Measurements from ENCODE around the gene NPPB.
"Not testable (repeated sequence)": the region's sequence is repeated elsewhere in the genome, so short reads cannot be mapped to it uniquely, and the experiment has no call there.

NPPB gene

DNA sequence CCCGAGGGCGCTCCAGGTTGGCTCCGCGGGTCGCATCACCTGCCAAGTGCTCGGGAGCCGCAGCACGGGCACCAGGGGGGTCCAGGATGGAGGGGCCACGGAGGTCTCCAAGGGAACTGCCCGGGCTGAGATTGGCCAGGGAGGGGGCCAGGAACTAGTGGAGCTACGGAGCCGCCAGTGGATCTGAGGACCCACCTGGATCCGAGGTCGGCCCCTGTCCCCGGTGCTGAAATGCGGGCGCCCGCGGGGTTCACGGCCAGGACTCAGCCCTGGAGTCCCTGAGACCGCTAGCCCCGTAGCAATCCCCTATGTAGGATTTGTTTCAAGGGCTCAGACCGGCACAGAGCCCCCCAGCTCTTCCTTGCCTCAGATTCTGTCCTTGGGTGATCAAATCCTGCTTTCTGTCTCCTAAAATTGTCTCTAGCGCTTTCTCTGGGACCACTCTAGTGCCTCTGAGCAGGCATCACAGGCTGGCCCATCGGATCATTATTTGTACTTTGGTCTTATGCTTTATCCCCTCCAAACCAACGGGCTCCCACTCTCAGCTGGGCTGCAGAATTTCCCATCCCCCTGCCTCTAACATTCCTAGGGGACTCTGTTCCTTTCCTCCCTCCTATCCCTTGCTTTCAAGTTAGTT, 40.2 kb upstream of the NPPB start:
- H3K4me3 ChIP-seq (replicated peaks in 1 of 2; ENCODE audit: low read depth in 2 of 2, low read length in 2 of 2), result no peak overlapping the region
- TF ChIP-seq, protein P1, sequence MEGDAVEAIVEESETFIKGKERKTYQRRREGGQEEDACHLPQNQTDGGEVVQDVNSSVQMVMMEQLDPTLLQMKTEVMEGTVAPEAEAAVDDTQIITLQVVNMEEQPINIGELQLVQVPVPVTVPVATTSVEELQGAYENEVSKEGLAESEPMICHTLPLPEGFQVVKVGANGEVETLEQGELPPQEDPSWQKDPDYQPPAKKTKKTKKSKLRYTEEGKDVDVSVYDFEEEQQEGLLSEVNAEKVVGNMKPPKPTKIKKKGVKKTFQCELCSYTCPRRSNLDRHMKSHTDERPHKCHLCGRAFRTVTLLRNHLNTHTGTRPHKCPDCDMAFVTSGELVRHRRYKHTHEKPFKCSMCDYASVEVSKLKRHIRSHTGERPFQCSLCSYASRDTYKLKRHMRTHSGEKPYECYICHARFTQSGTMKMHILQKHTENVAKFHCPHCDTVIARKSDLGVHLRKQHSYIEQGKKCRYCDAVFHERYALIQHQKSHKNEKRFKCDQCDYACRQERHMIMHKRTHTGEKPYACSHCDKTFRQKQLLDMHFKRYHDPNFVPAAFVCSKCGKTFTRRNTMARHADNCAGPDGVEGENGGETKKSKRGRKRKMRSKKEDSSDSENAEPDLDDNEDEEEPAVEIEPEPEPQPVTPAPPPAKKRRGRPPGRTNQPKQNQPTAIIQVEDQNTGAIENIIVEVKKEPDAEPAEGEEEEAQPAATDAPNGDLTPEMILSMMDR (IDR thresholded peaks at IDR 0.05; ENCODE audit: low read depth, low read length), result no peak
- DNase-seq (ENCODE audit: low read depth in 2 of 2), result no peak

- TF ChIP-seq, protein P1 (IDR thresholded peaks at IDR 0.05; ENCODE audit: low read depth, low read length), result no peak
- DNase-seq (ENCODE audit: low read depth in 2 of 2), result no peak
- no peak overlapping the region for H3K4me3 ChIP-seq (replicated peaks in 1 of 2; ENCODE audit: low read depth in 2 of 2, low read length in 2 of 2)
These were observed 39.5 kb upstream of the NPPB start for GRCh38 chr1:11898086-11898785.

DNA sequence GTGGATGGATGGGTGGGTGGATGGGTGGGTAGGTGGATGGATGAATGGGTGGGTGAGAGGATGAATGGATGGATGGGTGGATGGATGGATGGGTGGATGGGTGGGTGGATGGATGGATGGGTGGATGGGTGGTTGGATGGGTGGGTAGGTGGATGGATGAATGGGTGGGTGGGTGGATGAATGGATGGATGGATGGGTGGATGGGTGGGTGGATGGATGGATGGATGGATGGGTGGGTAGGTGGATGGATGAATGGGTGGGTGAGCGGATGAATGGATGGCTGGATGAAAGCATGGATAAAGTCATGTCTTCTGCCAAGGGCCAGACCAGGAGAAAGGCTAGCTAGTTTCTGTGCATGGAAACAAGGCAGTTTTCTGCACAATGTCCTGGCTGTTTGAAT, 35.8 kb upstream of the NPPB start:
- not testable (repeated sequence) for DNase-seq (ENCODE audit: low read depth in 2 of 2); H3K4me3 ChIP-seq (replicated peaks in 1 of 2; ENCODE audit: low read depth in 2 of 2, low read length in 2 of 2)

GRCh38 chr1:11893907-11894251, 35.1 kb upstream of the NPPB start:
- TF ChIP-seq, protein P1 (IDR thresholded peaks at IDR 0.05; ENCODE audit: low read depth, low read length), result peak; percentile 97
- H3K4me3 ChIP-seq (replicated peaks in 1 of 2; ENCODE audit: low read depth in 2 of 2, low read length in 2 of 2), result no peak overlapping the region
- DNase-seq (ENCODE audit: low read depth in 2 of 2), result peak; percentile 52 to 55

DNA sequence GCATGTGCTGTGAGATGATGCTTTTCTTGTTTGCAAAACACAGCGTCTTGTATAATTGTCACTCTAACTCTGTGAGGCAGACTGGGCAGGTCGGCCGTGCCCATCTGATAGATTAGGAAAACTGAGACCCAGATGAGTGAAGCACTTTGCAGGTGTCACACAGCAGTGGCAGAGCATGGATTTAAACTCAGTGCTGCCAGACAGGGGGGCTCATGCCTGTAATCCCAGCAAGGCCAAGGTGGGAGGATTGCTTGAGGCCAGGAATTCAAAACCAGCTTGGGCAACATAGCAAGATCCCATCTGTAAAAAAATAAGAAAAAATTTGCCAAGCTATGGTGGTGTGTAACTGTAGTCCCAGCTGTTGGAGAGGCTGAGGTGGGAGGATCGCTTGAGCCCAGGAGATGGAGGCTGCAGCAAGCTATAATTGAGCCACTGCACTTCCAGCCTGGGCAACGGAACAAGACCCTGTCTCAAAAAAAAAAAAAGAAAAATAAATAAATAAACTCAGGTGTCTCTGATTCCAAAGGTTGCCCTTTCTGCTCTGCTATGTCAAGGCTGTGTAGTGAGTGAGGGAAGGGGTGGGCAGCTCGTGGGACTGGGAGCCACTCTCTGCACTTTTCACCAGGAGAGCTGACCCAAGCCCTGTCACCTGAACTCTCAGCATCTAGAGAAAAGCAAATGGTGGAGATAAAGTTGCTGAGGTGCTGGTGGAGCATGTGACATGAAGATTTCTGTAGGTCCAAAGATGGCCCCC, 32.9 kb upstream of the NPPB start:
- TF ChIP-seq, protein P1 (IDR thresholded peaks at IDR 0.05; ENCODE audit: low read depth, low read length), result no peak
- no peak overlapping the region for H3K4me3 ChIP-seq (replicated peaks in 1 of 2; ENCODE audit: low read depth in 2 of 2, low read length in 2 of 2)

DNA sequence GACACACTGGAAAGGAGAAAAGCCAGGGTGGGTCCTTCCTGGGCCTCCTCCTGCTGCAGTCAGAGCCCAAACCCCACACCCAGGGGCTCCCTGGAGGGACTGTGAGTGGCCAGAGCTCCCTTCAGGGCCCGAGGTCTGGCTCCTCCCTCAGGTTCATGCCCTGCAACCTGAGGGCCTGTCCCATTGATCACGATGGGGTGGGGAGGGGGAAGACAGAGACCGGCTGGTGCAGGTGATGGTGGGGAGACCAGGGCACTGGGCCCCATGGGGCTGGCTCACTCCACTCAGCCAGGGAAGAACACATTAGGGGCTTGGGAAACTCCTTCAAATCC, 30.1 kb upstream of the NPPB start:
- no peak for DNase-seq (ENCODE audit: low read depth in 2 of 2)
- TF ChIP-seq, protein P1 (IDR thresholded peaks at IDR 0.05; ENCODE audit: low read depth, low read length), result no peak

More for the DNA sequence above, 32.9 kb upstream of the NPPB start:
- no peak for DNase-seq (ENCODE audit: low read depth in 2 of 2)

DNA sequence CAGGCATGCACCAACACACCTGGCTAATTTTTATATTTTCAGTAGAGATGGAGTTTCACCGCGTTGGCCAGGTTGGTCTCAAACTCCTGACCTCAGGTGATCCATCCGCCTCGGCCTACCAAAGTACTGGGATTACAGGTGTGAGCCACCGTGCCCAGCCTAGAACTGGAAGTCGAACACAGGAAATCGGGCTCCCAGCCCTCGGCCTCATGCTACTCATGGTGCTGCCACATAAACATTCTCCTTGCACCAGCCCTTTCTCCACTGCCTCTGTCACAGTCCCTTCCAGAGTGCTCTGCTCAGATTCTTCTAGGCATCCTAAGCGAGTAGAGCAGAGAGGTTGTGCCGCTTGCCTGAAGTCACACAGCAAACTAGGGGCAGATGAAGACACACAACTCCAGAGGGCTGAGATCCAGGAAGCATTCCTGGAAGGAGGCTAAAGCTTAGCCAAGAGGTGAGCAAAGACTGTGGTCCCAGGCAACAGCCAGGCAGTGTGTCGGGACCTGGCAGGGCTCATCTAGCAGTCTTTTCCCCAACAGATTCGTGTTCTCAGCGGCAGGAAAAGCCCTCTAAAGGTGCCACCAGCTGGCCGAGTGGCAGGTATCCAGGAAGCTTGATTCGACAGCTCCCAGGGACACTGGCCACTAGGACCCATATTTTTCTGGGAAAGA, 29.6 kb upstream of the NPPB start:
- DNase-seq (ENCODE audit: low read depth in 2 of 2), result no peak
- TF ChIP-seq, protein P1 (IDR thresholded peaks at IDR 0.05; ENCODE audit: low read depth, low read length), result no peak
- no peak overlapping the region for H3K4me3 ChIP-seq (replicated peaks in 1 of 2; ENCODE audit: low read depth in 2 of 2, low read length in 2 of 2)

More for the DNA sequence above, 30.1 kb upstream of the NPPB start:
- no peak overlapping the region for H3K4me3 ChIP-seq (replicated peaks in 1 of 2; ENCODE audit: low read depth in 2 of 2, low read length in 2 of 2)
